HG02798 (cell line): ENCODE data around the gene IL2RA.
"Not testable (repeated sequence)": the region's sequence is repeated elsewhere in the genome, so short reads cannot be mapped to it uniquely, and the experiment has no call there.

Experiments
- ATAC-seq: cut with Tn5 transposase; IDR thresholded peaks from one replicate; pipeline ENCODE4 v1.9.1; 2021; ENCODE audit warnings: mild to moderate bottlenecking; ENCODE audit not compliant: unreplicated experiment, poor library complexity

IL2RA gene

DNA sequence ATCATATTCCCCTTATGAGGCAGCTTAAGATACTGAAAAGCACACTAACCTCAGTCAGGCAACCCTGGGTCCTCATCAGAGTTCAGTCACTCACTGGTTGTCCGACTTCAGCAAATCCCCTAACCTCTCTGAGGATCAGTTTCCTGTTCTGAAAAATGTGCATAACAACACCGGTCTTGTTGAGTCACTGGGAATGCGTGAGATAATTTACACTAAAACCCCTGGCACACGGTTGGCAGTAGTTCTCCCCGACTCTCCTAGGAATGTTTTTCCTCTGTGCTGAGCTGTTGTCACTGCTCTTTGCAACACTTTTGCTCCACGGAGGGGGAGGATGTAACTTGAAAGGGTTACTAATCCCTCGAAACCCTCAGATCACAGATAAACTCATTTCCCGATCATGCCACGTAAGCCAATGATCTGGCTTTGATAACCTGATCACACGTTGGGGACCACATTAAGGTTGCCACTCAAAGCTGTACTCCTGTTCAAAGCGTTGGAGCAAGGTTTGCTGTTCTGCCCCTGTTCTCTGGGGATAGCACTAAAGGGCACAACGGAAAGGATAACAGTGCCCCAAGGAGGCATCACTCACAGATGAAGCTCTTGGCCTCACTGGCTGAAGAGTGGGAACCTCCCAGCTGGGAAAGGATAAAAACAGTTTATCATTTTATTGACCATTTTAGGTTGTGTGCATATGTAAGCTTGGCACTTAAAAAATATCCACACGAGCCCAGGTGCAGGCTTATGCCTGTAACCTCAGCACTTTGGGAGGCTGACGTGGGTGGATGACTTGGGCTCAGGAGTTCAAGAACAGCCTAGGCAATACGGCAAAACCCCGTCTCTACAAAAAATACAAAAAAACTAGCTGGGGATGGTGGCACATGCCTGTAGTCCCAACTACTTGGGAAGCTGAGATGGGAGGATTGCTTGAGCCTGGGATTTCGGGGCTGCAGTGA is 21.6 kb upstream of the IL2RA start:
- ATAC-seq, result no peak

DNA sequence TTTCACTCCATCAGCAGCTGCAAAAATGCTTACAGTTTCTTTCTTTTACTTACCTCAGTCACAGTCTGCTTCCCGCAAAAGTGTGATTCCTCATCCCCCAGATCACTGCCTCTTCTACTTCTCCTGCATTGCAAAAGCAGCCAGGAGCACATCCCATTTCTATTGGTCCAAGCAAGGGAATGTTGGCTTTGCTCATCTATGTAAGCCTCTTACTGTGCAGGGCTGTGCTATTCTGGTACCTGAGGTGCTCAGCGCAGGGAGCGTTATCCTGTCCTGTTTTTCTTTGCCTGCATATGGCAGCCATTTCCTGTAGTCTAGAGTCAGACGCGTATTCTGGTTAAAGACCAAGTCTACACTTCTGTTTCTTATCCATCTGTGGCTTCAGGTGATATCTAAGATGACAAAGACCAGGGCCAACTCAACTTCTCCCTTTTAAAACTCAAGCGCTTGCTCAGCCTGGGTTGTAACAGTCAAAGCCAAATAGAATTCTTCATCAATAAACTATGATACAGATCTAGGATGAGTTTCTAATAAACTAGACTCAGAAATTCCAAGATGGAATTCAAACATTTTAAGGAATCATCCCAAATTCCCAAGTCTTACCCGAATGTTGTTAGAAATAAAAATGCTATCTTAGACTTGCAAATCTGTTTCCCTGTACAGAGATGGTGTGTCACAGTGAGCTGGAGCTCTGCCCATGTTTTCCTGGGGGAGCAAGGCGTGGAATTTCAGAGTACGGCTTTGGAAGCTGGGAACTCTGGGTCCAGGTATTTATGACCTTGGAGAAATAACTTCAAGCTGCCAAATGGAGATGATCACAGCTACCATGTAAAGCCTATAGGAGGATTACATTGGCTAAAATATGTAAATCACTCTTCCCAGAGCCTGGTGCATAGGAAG is 20.6 kb upstream of the IL2RA start:
- no peak for ATAC-seq

DNA sequence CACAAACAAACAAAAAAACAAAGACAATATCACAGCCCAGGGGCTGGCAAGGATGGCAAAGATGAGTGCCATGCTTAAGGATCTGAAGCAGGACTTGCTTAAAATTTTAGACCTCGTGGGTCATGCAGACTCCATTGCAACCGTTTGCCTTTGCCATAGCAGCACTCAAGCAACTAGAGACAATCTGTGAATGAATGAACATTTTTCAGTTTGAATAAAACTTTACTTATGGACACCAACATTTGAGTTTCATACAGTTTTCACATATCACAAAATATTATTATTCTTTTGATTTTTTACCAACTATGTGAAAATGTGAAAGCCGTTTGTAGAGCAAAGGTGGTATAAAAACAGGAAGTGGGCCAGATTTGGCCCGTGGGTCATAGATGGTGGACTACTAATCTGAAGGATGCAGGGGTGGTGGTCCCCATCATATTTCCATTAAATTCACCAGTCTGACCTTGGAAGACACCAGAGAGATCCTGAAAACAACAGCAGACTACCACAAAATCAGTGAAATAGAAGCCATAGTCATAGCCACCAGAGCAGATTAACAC is 18.3 kb upstream of the IL2RA start:
- no peak for ATAC-seq

GRCh38 chr10:6079044-6079443 is 16.9 kb upstream of the IL2RA start:
- no peak for ATAC-seq

- ATAC-seq, result no peak
These were observed 15.0 kb upstream of the IL2RA start for GRCh38 chr10:6077071-6077675.

DNA sequence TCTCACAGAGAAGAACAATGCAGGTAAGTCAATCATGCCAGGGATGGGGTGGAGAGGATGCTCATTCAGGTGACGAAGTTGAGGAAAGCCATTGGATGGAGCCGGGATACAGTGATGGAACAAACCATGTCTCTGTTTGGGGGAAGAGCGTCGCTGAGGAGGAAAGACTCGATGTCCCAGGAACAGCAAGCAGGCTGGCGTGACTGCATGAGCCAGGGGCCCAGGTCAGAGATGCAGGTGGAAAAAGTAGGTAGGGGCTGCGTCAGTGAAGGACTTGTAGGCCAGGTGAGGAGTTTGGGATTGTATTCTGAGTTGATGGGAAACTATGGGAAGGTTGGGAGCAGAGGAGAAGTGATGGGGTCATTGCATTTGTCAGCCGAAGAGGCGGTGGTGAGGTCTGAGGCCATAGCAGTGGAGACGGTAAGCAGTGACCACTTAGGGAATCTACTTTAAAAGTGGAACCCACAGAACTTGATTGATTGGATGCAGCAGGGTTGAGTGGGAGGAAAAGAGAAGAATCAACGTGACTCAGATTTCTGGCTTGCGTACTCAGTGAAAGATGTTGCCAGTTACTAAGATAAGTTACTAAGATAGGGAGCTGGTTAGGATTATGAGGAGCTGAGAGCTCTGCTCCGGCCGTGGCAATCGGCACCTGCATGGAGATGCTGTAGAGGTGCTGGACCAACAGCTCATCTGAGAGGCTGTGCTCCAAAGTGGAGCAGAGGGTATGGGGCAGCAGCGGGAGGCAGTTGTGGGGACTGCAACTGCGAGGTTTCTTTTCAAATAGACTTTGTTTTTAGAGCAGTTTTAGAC is 12.5 kb upstream of the IL2RA start:
- ATAC-seq, result no peak

DNA sequence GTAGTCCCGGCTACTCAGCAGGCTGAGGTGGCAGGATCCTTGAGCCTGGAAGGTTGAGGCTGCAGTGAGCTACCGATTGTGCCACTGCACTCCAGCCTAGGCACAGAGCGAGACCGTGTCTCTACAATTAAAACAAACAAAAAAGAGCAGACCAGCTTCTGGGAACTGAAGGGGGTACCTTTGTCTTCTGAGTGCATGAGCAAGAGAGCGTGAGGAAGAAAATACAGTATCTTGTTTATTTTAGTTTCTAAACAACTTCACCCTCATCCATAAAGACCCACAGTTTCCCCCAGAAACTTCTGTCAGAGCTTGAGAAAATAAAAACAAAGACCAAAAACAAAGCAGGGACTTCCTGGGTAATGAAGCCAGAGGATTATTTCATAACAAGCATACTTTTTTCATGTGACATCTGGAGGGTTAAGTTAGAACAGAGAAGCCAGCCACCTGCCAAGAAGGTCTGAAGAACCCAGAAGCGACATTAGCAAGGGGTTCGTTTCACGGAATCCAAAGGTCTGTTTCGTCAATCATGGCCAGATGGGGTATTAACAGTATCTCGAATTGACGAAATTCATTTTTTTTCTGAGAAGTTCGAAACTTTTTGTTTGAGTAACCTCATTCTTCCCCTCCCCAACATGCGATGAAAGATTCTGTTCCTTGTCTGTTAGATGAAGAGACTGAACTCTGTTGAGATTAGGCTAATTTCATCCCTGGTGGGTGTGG is 10.2 kb upstream of the IL2RA start:
- peak; percentile 70 for ATAC-seq

DNA sequence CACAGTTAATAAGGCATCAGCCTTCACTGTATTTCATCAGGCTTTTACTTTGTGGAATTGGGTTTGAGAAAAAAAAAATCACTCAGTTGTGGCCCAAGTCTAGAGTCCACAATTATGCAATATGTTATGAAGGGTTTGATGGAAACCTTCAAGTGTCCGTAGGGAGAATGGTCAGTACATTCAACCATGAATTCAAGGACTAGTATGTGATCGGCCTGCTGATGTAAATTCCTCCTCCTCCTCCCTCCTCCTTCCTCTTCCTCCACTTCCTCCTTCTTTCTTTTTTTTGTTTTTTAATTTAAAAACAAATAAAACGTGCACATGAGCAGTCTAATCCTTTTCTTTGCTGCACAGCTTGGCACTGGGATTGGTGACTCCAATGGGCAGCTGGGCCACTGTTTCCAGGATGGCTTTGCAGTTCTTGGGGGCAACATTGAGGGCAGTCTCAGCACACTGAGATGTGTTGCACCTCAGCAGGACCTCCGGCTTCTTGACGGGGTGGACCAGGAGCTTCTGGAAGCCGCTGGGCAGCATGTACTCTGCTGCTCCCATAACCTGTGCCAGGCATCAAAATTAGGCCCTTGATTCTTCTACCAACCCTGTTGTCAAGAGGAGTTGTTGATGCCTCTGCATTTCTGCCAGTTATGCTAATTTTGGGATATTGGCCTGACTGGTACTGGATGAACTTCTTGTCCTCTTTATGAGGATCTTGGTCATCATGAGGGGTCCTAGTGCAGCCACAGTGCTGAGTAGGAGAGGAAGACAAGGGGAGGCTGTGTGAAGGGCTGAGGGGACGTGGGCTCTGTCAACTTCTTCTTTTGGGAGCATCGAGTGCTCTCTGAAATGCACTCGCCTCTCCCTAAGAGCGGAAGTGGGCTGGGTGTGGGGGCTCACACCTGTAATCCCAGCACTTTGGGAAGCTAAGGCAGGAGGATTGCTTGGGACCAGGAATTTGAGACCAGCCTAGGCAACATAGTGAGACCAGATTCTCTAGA is 9.3 kb upstream of the IL2RA start:
- no peak for ATAC-seq

GRCh38 chr10:6070660-6071059 is 8.5 kb upstream of the IL2RA start:
- ATAC-seq, result no peak

GRCh38 chr10:6069081-6069931 is 7.1 kb upstream of the IL2RA start:
- ATAC-seq, result no peak

- ATAC-seq, result peak; percentile 50
These were observed 6.3 kb upstream of the IL2RA start for GRCh38 chr10:6068422-6068821.

GRCh38 chr10:6068006-6068405 is 5.8 kb upstream of the IL2RA start:
- no peak for ATAC-seq

DNA sequence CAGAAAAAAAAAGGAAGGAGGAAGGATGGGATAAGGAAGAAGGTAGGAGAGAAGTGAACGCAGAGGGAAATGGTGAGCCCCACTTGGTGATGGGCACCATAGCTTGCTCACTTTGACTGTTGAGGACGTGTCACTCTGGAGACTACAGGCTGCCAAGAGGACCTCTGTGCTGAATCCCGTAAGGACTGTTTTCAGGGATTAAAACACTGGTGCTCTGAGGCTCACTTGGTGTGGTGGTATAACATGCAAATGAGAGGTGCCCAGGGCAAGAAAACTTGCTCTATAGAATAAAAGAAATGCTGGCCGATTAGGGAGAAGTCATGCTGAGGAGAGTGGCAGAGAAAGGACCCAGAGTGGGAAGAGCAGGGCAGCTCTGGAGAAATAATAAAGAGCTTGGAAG is 5.3 kb upstream of the IL2RA start:
- no peak for ATAC-seq

DNA sequence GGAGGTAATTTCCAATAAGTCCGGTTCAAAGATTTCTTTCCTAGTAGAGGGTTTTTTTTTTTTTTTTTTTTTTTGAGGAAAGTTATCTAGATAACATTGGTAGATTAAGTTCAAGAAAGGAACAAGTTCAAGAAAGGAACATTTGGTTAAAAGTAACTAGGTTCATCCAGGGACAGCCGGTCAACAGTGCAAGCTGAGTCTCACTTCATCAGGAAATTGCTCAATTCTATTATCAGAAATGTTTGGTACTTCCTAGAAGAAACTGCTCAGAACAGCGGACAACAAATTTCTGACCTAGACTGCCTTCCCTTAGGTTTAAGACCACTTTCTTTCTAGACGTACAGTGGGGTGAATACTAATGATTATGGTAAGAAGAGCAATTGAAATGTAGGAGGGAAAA is 3.7 kb upstream of the IL2RA start:
- no peak for ATAC-seq

GRCh38 chr10:6065406-6065805 is 3.2 kb upstream of the IL2RA start:
- ATAC-seq, result no peak

- not testable (repeated sequence) for ATAC-seq
These were observed 2.6 kb upstream of the IL2RA start for GRCh38 chr10:6064726-6065125.

DNA sequence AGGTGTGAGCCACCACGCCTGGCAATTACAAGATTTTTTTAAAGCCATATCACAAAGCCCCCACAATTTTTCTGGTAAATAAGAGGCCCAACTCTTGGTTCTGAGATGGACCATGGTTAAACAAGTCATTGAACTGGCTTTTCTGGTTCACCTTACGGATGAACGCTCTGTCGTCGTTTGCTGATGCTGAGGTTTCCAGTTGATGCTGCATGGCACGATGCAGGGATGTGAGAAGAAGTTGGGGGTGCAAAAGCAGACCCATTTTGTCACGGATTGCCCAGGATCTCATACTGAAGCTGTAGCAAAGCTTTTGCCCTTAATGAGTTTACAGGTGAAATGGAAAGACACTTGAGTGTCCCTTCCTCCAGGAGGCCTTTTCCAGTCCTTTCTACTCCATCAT is 2.0 kb upstream of the IL2RA start:
- no peak for ATAC-seq
